H1 (cell line): Measurements from ENCODE around the gene TAF11L11. TPM values are rescaled to one million over a fixed set of nuclear protein-coding genes. Genes with fewer than 3 reads are reported as not detected.

Experiments used
- CTCF ChIA-PET: fragments of 300-600 bp; sonication (Branson Sonifier 250); formaldehyde crosslinking; loops from one replicate; lab custom pipeline; 2021; ENCODE audit not compliant: partially characterized antibody; lab: Charles Lee
- POLR2A ChIA-PET: fragments of 300-600 bp; sonication (Branson Sonifier 250); formaldehyde crosslinking; loops from one replicate; lab custom pipeline; 2021; ENCODE audit warnings: inconsistent platforms; ENCODE audit not compliant: partially characterized antibody; lab: Charles Lee
- DNase-seq, 2 experiments: peaks; one replicate each; pipeline versions ENCODE4 v3.0.0 to v3.0.0-alpha.2; 2010 to 2022; ENCODE audit warnings: low spot score in 2 of 2, low read depth in 1 of 2, mixed read lengths in 1 of 2
- FAIRE-seq: peaks from 2 replicates; lab custom pipeline; 2011; peaks lifted over from hg19 to GRCh38; lab: Jason Lieb, UNC
- H2AFZ ChIP-seq: 2 replicates; pipeline ENCODE4 v1.8.1; 2012; ENCODE audit warnings: low read length, inconsistent platforms
- H2AK5ac ChIP-seq: 2 replicates; pipeline ENCODE4 v1.6.1; 2013; ENCODE audit warnings: low read depth, low read length
- H2BK120ac ChIP-seq: replicated peaks from 2 replicates; pipeline ENCODE3; 2013; ENCODE audit warnings: low read depth, low read length, inconsistent platforms
- H2BK12ac ChIP-seq: 2 replicates; pipeline ENCODE4 v1.6.1; 2013; ENCODE audit warnings: low read depth, low read length
- H2BK15ac ChIP-seq: 2 replicates; pipeline ENCODE4 v1.6.1; 2013; ENCODE audit warnings: low read length
- H2BK20ac ChIP-seq: 2 replicates; pipeline ENCODE4 v1.6.1; 2013; ENCODE audit warnings: low read length
- H2BK5ac ChIP-seq: 2 replicates; pipeline ENCODE4 v1.6.1; 2013; ENCODE audit warnings: low read depth, low read length
- H3K14ac ChIP-seq: 2 replicates; pipeline ENCODE4 v1.6.1; 2013; ENCODE audit warnings: inconsistent platforms; ENCODE audit not compliant: insufficient read length
- H3K18ac ChIP-seq: 2 replicates; pipeline ENCODE4 v1.6.1; 2013; ENCODE audit warnings: low read length; ENCODE audit errors: extremely low read depth
- H3K23ac ChIP-seq: 2 replicates; pipeline ENCODE4 v1.6.1; 2013; ENCODE audit warnings: inconsistent platforms; ENCODE audit not compliant: insufficient read length
- H3K23me2 ChIP-seq: 2 replicates; pipeline ENCODE4 v1.6.1; 2013; ENCODE audit warnings: low read depth, low read length
- H3K27ac ChIP-seq: 2 replicates; pipeline ENCODE4 v1.6.1; 2011; ENCODE audit warnings: low read depth, low read length, inconsistent platforms
- H3K27me3 ChIP-seq, 4 experiments: replicated peaks in 1 of 4; 1 replicate in 1 of 4; 2 replicates in 3 of 4; pipeline versions ENCODE4 v1.6.1 to v1.8.1; 2011 to 2013; ENCODE audit warnings: low read length in 3 of 4, mild to moderate bottlenecking in 3 of 4, inconsistent platforms in 2 of 4, mixed read lengths in 2 of 4, moderate library complexity in 1 of 4; ENCODE audit not compliant: control insufficient read depth in 3 of 4, insufficient read depth in 3 of 4; ENCODE audit errors: extremely low read depth in 1 of 4
- H3K36me3 ChIP-seq, 4 experiments: 2 replicates each; pipeline versions ENCODE4 v1.6.1 to v1.8.1; 2011 to 2013; ENCODE audit warnings: mild to moderate bottlenecking in 4 of 4, low read length in 3 of 4, moderate library complexity in 2 of 4, control low read depth in 1 of 4, inconsistent platforms in 1 of 4; ENCODE audit not compliant: insufficient read depth in 4 of 4, control insufficient read depth in 2 of 4
- H3K4ac ChIP-seq: replicated peaks from 2 replicates; pipeline ENCODE3; 2013; ENCODE audit warnings: low read length, low read depth, mixed read lengths, inconsistent platforms; ENCODE audit not compliant: insufficient read length
- H3K4me1 ChIP-seq, 4 experiments: replicated peaks in 1 of 4; 1 replicate in 1 of 4; 2 replicates in 3 of 4; pipeline versions ENCODE4 v1.6.1 to v1.8.1; 2011 to 2013; ENCODE audit warnings: low read length in 3 of 4, inconsistent platforms in 2 of 4, mixed read lengths in 1 of 4; ENCODE audit not compliant: insufficient read depth in 4 of 4, control insufficient read depth in 3 of 4
- H3K4me2 ChIP-seq, 2 experiments: 2 replicates each; pipeline versions ENCODE4 v1.6.1 to v1.8.1; 2011 to 2013; ENCODE audit warnings: low read depth in 2 of 2, low read length in 2 of 2, control low read depth in 1 of 2, inconsistent platforms in 1 of 2, mild to moderate bottlenecking in 1 of 2; ENCODE audit not compliant: insufficient read depth in 1 of 2
- H3K4me3 ChIP-seq, 4 experiments: fragments of 200-600, 300-600 bp in 1 of 4; sonication (generic), shearing (Covaris generic), sonication (Bioruptor Twin) in 1 of 4; 2 replicates each; pipeline versions ENCODE4 v1.5.1 to v1.8.1; 2011 to 2016; ENCODE audit warnings: low read length in 4 of 4, low read depth in 3 of 4, control low read depth in 2 of 4, inconsistent platforms in 2 of 4, mild to moderate bottlenecking in 2 of 4, mixed read lengths in 1 of 4, moderate library complexity in 1 of 4; ENCODE audit not compliant: insufficient read depth in 2 of 4; ENCODE audit errors: extremely low read depth in 1 of 4
- H3K56ac ChIP-seq: replicated peaks from 2 replicates; pipeline ENCODE3; 2013; ENCODE audit warnings: low read depth, mild to moderate bottlenecking, mixed read lengths, low read length, inconsistent platforms; ENCODE audit not compliant: insufficient read length
- H3K79me1 ChIP-seq: 2 replicates; pipeline ENCODE4 v1.6.1; 2013; ENCODE audit warnings: low read depth, low read length, control low read depth
- H3K79me2 ChIP-seq, 2 experiments: 2 replicates each; pipeline versions ENCODE4 v1.6.1 to v1.8.1; 2012 to 2013; ENCODE audit warnings: low read length in 2 of 2, mild to moderate bottlenecking in 2 of 2, inconsistent platforms in 1 of 2; ENCODE audit not compliant: insufficient read depth in 2 of 2, control insufficient read depth in 1 of 2
- H3K9ac ChIP-seq, 4 experiments: replicated peaks in 1 of 4; 1 replicate in 1 of 4; 2 replicates in 3 of 4; pipeline versions ENCODE4 v1.6.1 to v1.8.1; 2011 to 2013; ENCODE audit warnings: low read depth in 3 of 4, low read length in 3 of 4, control low read depth in 2 of 4, mild to moderate bottlenecking in 2 of 4, moderate library complexity in 2 of 4, inconsistent platforms in 1 of 4; ENCODE audit errors: extremely low read depth in 1 of 4
- H3K9me3 ChIP-seq, 2 experiments: 2 replicates each; pipeline versions ENCODE4 v1.6.1 to v1.8.1; 2012 to 2013; ENCODE audit warnings: mild to moderate bottlenecking in 2 of 2, moderate library complexity in 2 of 2, control low read depth in 1 of 2, inconsistent platforms in 1 of 2, low read depth in 1 of 2, low read length in 1 of 2, mixed read lengths in 1 of 2; ENCODE audit not compliant: insufficient read depth in 2 of 2
- H4K20me1 ChIP-seq, 2 experiments: replicated peaks in 1 of 2; 2 replicates each; pipeline versions ENCODE3 to v1.8.1; 2011 to 2013; ENCODE audit warnings: inconsistent platforms in 2 of 2, low read length in 2 of 2, mild to moderate bottlenecking in 1 of 2; ENCODE audit not compliant: insufficient read depth in 2 of 2, control insufficient read depth in 1 of 2
- H4K5ac ChIP-seq: 2 replicates; pipeline ENCODE4 v1.6.1; 2013; ENCODE audit warnings: low read length, low read depth, mixed read lengths, inconsistent platforms; ENCODE audit not compliant: insufficient read length
- H4K8ac ChIP-seq: 2 replicates; pipeline ENCODE4 v1.8.0; 2013; ENCODE audit warnings: mild to moderate bottlenecking, moderate library complexity, low read length, inconsistent platforms; ENCODE audit not compliant: insufficient read depth; ENCODE audit errors: extremely low read depth
- H4K91ac ChIP-seq: replicated peaks from 2 replicates; pipeline ENCODE3; 2013; ENCODE audit warnings: low read length, mixed read lengths, inconsistent platforms; ENCODE audit not compliant: insufficient read length
- CBX8 ChIP-seq: fragments of 300-800, 300-1000 bp; sonication (generic); IDR thresholded peaks from 2 replicates; pipeline ENCODE4 v1.7.1; 2016; ENCODE audit warnings: low read depth, low read length, borderline replicate concordance
- CEBPB ChIP-seq: IDR thresholded peaks from 2 replicates; pipeline ENCODE4 v1.6.1; 2012; ENCODE audit warnings: low read depth, low read length
- EZH2 ChIP-seq: fragments of 200-600 bp; sonication (generic); IDR thresholded peaks from 2 replicates; pipeline ENCODE4 v1.7.1; 2012; ENCODE audit warnings: low read depth, mild to moderate bottlenecking, moderate library complexity, low read length, inconsistent platforms; ENCODE audit not compliant: severe bottlenecking
- GTF2F1 ChIP-seq: IDR thresholded peaks from 2 replicates; pipeline ENCODE4 v1.6.1; 2012; ENCODE audit warnings: low read depth, low read length, improper control_type of control experiment, borderline replicate concordance
- MAFK ChIP-seq: IDR thresholded peaks from 2 replicates; pipeline ENCODE4 v1.6.1; 2012; ENCODE audit warnings: low read depth, mild to moderate bottlenecking, improper control_type of control experiment, low read length
- RFX5 ChIP-seq: IDR thresholded peaks from 2 replicates; pipeline ENCODE4 v1.6.1; 2011; ENCODE audit warnings: low read depth, low read length, improper control_type of control experiment, borderline replicate concordance
- SAP30 ChIP-seq: fragments of 300-600 bp; sonication (generic); IDR thresholded peaks from 2 replicates; pipeline ENCODE4 v1.7.1; 2012; ENCODE audit warnings: low read length, moderate library complexity, mild to moderate bottlenecking, inconsistent platforms; ENCODE audit not compliant: insufficient read depth, insufficient replicate concordance
- SIRT6 ChIP-seq: IDR thresholded peaks from one replicate; pipeline ENCODE4 v1.7.1; 2012; ENCODE audit warnings: low read length, inconsistent platforms
- SP2 ChIP-seq: IDR thresholded peaks from 2 replicates; pipeline ENCODE4 v1.6.1; 2012; ENCODE audit warnings: mild to moderate bottlenecking, low read length, inconsistent platforms
- SRF ChIP-seq: IDR thresholded peaks from 2 replicates; pipeline ENCODE4 v1.6.1; 2011; ENCODE audit warnings: mild to moderate bottlenecking, low read depth, low read length, moderate library complexity
- TBP ChIP-seq: IDR thresholded peaks from 2 replicates; pipeline ENCODE4 v1.6.1; 2011; ENCODE audit warnings: low read depth, low read length, improper control_type of control experiment
- ZNF274 ChIP-seq: IDR thresholded peaks from 2 replicates; pipeline ENCODE4 v1.7.0; 2012; ENCODE audit warnings: low read length, borderline replicate concordance; ENCODE audit errors: extremely low read depth
- WGBS, 2 experiments: shearing (Covaris generic) in 1 of 2; methylation state at CpG; one replicate each; pipeline versions ENCODE4 v1.1.6 to v1.1.7; 2013 to 2015; ENCODE audit warnings: low lambda C conversion rate in 2 of 2, mixed read lengths in 2 of 2, inconsistent platforms in 1 of 2, low coverage in 1 of 2, missing lambda C conversion rate in 1 of 2; ENCODE audit not compliant: insufficient replicate concordance in 2 of 2, insufficient coverage in 1 of 2, insufficient read length in 1 of 2; ENCODE audit errors: extremely low coverage in 1 of 2, missing lambda C conversion rate in 1 of 2; 5-methylcytosine and 5-hydroxymethylcytosine counted together
- polyA plus RNA-seq, 7 experiments: library from polyadenylated mRNA; depleted of rRNA in 3 of 7; stranded (reverse) in 5 of 7; unstranded in 2 of 7; fragments of >200 nt in 5 of 7; fragments of 200-250 nt in 2 of 7; gene quantifications; 1 replicate in 5 of 7; 2 replicates in 1 of 7; 4 replicates in 1 of 7; pipeline versions ENCODE4 v1.2.1 to v1.2.3, GENCODE V29; 2011 to 2013; ENCODE audit warnings: missing spikeins in 2 of 7, mixed read lengths in 2 of 7
- total RNA-seq: library from RNA; stranded (reverse); fragmentation: NEBNext Ultra II Directional; extraction: Animal tissue kit (Norgen Biotek cat#: 25700); gene quantifications from 2 replicates; pipeline ENCODE4 v1.2.1, GENCODE V29; 2021
- TF ChIP-seq, protein P1 (sequence below): IDR thresholded peaks from 2 replicates; pipeline ENCODE4 v1.6.1; 2012; ENCODE audit warnings: low read length, inconsistent platforms

The TAF11L11 gene
- total and polyA plus RNA-seq, 2 of the 8 experiments (the other 6 are each of a cell fraction or from before 2014, with no cell fraction given), result not detected

DNA sequence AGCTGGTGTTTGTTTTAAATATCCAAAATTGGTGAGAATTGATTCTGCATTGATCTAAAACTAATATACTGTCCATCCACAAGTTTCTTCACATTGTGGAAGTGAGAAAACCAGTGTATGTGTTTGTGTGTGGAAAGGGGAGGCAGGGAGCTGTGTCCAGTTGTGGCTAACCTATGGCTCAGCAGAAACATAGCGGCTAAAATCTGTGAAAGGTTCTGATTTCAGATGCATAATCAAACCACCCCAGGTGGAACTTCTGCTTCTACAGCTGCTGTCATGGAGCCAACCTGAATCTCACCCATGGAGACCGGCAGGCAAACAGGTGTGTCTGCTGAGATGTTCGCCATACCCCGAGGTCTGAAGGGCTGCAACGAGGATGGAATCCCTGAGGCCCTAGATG lies 30.2 kb downstream of the TAF11L11 start, which contains the start of gene TAF11L14:
TSS of gene TAF11L14 (plus strand) at position 301 of the 400 bp plus-strand sequence.
- H3K14ac ChIP-seq, result no peak within 1 kb of the TSS
- no peak within 1 kb of the TSS for H3K4me3 ChIP-seq
- no peak within 1 kb of the TSS for H2BK120ac ChIP-seq
- no peaks in the 10 kb centered on the region for H3K36me3 ChIP-seq
- H2BK12ac ChIP-seq, result no peak within 1 kb of the TSS
- no peaks in the 10 kb centered on the region for H3K23me2 ChIP-seq
- H3K4me2 ChIP-seq, result no peak within 1 kb of the TSS
- H3K56ac ChIP-seq, result no peak within 1 kb of the TSS
- H3K9me3 ChIP-seq, result no peaks in the 10 kb centered on the region
- H2AK5ac ChIP-seq, result no peak within 1 kb of the TSS
- POLR2A ChIA-PET, result no interaction called here
- TF ChIP-seq CEBPB (no peak), RFX5 (no peak), ZNF274 (no peak), EZH2 (no peak), MAFK (no peak), SIRT6 (no peak), SAP30 (no peak), SRF (no peak), SP2 (no peak), TBP (no peak), GTF2F1 (no peak), CBX8 (no peak)
- TF ChIP-seq, protein P1, sequence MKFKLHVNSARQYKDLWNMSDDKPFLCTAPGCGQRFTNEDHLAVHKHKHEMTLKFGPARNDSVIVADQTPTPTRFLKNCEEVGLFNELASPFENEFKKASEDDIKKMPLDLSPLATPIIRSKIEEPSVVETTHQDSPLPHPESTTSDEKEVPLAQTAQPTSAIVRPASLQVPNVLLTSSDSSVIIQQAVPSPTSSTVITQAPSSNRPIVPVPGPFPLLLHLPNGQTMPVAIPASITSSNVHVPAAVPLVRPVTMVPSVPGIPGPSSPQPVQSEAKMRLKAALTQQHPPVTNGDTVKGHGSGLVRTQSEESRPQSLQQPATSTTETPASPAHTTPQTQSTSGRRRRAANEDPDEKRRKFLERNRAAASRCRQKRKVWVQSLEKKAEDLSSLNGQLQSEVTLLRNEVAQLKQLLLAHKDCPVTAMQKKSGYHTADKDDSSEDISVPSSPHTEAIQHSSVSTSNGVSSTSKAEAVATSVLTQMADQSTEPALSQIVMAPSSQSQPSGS, result no peak
- no peaks in the 10 kb centered on the region for H3K79me2 ChIP-seq
- no peak within 1 kb of the TSS for H3K9ac ChIP-seq
- no peaks in the 10 kb centered on the region for H3K27me3 ChIP-seq
- no peaks in the 10 kb centered on the region for H3K4me1 ChIP-seq
- no peak within 1 kb of the TSS for H2BK15ac ChIP-seq
- no peak within 1 kb of the TSS for H3K4ac ChIP-seq
- no peaks in the 10 kb centered on the region for H3K79me1 ChIP-seq
- no peak within 1 kb of the TSS for H3K27ac ChIP-seq
- no peak within 1 kb of the TSS for H4K8ac ChIP-seq
- H2AFZ ChIP-seq, result no peak within 1 kb of the TSS
- H4K20me1 ChIP-seq, result no peaks in the 10 kb centered on the region
- FAIRE-seq (no peak), DNase-seq (no peak)
- H3K18ac ChIP-seq, result no peak within 1 kb of the TSS
- H2BK5ac ChIP-seq, result no peak within 1 kb of the TSS
- H3K23ac ChIP-seq, result no peak within 1 kb of the TSS
- CTCF ChIA-PET, result no interaction called here
- no peak within 1 kb of the TSS for H4K5ac ChIP-seq
- 98% methylated on average over 5 of the region's 5 CpGs; no CpG with 5 or more reads in 1 of the 2 experiments for WGBS, 2 experiments
- no peak within 1 kb of the TSS for H2BK20ac ChIP-seq
- H4K91ac ChIP-seq, result no peak within 1 kb of the TSS
